Neuron (in vitro differentiated cells): ENCODE results near the gene MAGED4B.
"Not testable (repeated sequence)": the region's sequence is repeated elsewhere in the genome, so short reads cannot be mapped to it uniquely, and the experiment has no call there.

Experiments used
- H2AFZ ChIP-seq: one replicate; pipeline ENCODE4 v1.6.1; 2013; ENCODE audit warnings: low read depth, mild to moderate bottlenecking, inconsistent platforms, low read length, moderate library complexity
- H3K27me3 ChIP-seq: one replicate; pipeline ENCODE4 v1.6.1; 2013; ENCODE audit warnings: low read length; ENCODE audit not compliant: insufficient read depth
- H3K36me3 ChIP-seq: one replicate; pipeline ENCODE4 v1.6.1; 2013; ENCODE audit warnings: low read length; ENCODE audit not compliant: insufficient read depth
- H3K4me1 ChIP-seq: one replicate; pipeline ENCODE4 v1.6.1; 2013; ENCODE audit warnings: low read length; ENCODE audit not compliant: insufficient read depth
- H3K4me3 ChIP-seq: 2 replicates; pipeline ENCODE4 v1.5.1; 2013; ENCODE audit warnings: mild to moderate bottlenecking, low read length, moderate library complexity
- H3K9me3 ChIP-seq: one replicate; pipeline ENCODE4 v1.6.1; 2013; ENCODE audit warnings: low read length

The MAGED4B gene, protein sequence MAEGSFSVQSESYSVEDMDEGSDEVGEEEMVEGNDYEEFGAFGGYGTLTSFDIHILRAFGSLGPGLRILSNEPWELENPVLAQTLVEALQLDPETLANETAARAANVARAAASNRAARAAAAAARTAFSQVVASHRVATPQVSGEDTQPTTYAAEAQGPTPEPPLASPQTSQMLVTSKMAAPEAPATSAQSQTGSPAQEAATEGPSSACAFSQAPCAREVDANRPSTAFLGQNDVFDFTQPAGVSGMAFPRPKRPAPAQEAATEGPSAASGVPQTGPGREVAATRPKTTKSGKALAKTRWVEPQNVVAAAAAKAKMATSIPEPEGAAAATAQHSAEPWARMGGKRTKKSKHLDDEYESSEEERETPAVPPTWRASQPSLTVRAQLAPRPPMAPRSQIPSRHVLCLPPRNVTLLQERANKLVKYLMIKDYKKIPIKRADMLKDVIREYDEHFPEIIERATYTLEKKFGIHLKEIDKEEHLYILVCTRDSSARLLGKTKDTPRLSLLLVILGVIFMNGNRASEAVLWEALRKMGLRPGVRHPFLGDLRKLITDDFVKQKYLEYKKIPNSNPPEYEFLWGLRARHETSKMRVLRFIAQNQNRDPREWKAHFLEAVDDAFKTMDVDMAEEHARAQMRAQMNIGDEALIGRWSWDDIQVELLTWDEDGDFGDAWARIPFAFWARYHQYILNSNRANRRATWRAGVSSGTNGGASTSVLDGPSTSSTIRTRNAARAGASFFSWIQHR

DNA sequence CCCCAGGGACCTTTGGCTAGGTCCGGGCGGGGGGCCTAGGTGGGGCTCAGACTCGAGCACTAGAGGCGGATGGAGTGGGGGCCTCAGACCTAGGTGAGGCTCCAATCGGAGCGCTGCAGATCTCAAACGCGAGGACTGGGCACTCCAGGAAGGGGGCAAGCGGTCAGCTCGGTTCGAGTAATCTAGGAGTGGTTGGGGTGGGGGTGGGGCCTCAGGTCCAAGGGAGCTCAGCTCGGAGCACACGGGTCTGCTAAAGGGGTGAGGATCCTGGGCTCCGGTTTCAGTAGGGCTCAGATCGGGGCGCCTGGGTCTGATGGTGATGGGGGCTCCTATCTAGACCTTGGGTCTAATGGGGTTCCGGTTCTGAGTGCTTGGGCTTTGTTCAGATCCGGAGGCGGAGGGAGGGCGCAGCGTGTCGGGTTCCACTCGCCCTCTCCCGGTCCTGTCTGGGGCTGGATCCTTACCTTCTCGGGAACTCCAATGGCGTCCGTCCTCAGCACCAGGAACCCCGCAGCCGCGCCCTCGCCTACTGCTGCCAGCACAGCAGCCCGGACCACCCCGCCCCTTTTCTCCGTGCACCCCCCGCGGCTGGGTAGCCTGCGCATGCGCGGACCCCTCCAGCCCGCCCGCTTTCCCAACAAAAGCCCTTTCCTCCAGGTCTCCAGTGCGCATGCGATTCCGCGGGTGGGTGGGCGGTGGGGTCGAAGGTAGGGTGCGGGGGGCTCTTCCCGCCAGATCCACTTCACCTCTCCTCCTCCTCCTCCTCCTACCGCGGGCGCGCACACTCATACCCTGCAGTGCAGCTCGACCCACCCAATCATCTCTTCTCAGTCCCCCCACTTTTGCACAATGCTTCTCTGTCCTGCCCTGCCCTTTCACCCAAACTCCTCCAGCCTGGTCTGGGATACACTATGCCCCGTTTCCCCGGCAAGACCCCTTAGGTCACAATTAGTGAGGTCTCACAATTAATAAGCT lies at the start of gene MAGED4B:
MAGED4B (minus strand) TSS at position 518 of the 975 bp plus-strand sequence. CDS start 1,011 bp downstream, outside the sequence.
- H3K9me3 ChIP-seq, H3K4me3 ChIP-seq, H3K27me3 ChIP-seq, H3K4me1 ChIP-seq, H2AFZ ChIP-seq, H3K36me3 ChIP-seq: not testable (repeated sequence)

DNA sequence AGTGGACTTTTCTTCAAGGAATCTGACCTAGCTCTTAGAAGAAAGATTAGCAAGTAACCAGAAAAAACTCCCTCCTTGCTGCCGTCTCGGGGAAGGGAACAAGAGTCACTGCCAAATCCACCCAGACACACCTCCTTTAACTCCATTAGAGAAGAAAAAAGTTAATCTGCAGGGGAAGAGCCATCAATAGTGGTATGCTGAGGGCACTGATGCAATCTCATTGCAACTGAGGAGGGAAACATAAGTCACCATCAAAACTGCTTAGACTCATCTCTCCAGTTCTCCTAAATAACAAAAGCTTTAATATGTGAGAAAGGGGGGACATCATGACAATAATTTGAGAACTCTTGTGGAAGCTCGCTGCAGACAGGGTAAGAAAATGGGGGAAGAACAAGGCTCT lies 49.3 kb upstream of the MAGED4B start:
- Histone ChIP-seq H3K4me1 (no peaks in the 10 kb centered on the region), H3K27me3 (no peaks in the 10 kb centered on the region), H3K4me3 (no peak overlapping the region), H2AFZ (no peak overlapping the region), H3K9me3 (no peaks in the 10 kb centered on the region), H3K36me3 (no peaks in the 10 kb centered on the region)

DNA sequence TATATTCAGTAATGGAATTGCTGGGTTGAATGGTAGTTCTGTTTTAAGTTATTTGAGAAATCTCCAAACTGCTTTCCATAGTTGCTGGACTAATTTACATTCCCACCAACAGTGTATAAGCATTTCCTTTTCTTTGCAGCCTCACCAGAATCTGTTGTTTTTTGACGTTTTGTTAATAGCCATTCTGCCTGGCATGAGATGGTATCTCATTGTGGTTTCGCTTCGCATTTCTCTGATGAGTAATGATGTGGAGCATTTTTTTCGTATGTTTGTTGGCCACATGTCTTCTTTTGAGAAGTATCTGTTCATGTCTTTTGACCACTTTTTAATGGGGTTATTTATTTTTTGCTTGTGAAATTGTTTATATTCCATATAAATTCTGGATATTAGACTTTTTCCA lies 13.6 kb upstream of the MAGED4B start:
- Histone ChIP-seq H3K4me3 (no peak overlapping the region), H3K9me3 (no peaks in the 10 kb centered on the region), H3K4me1 (no peaks in the 10 kb centered on the region)

DNA sequence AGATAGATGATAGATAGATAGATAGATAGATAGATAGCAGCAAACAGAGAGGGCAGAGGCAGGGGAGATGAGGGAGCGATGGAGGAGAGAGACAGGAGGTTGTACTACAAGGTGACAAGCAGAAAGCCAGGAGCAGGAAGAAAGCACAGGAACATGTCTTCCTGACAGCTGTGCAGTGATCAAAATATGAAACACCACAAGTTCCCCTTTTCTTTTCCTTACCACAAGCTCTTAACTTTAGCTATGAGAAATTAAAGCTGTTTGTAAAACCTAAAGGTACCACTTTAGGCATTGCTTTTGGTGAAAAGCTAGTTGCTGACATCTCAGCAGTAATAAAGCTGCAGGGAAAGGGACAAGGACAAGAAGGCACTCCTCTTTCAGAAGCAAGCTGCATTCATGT lies 9.1 kb upstream of the MAGED4B start:
- H2AFZ ChIP-seq = no peak overlapping the region

More for the DNA sequence above, 13.6 kb upstream of the MAGED4B start:
- Histone ChIP-seq H2AFZ (no peak overlapping the region), H3K27me3 (no peaks in the 10 kb centered on the region), H3K36me3 (no peaks in the 10 kb centered on the region)

DNA sequence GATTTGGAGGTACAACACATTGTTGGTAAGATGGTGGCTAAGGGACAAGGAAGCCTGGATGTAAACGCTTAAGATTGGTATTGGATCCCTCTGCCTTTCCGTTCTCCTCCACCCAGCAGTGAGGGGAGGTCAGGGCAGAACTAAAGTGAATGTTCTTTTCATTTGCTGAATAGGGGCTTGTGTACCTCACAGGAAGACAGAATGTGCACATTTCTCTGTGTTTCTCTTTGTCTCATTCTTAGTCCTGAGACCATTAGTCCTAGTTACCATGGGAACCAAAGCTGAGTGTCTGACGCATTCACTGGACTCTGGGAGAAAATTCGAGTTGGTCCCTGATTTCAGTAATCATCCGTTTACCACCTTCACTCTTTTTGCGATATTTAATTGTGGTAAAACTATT lies 26.7 kb downstream of the MAGED4B start:
- not testable (repeated sequence) for H3K4me3 ChIP-seq, H3K9me3 ChIP-seq, H3K27me3 ChIP-seq, H3K4me1 ChIP-seq, H3K36me3 ChIP-seq, H2AFZ ChIP-seq

More for the DNA sequence above, 9.1 kb upstream of the MAGED4B start:
- Histone ChIP-seq H3K27me3 (no peaks in the 10 kb centered on the region), H3K36me3 (no peaks in the 10 kb centered on the region), H3K4me3 (no peak overlapping the region), H3K4me1 (no peaks in the 10 kb centered on the region), H3K9me3 (no peaks in the 10 kb centered on the region)

DNA sequence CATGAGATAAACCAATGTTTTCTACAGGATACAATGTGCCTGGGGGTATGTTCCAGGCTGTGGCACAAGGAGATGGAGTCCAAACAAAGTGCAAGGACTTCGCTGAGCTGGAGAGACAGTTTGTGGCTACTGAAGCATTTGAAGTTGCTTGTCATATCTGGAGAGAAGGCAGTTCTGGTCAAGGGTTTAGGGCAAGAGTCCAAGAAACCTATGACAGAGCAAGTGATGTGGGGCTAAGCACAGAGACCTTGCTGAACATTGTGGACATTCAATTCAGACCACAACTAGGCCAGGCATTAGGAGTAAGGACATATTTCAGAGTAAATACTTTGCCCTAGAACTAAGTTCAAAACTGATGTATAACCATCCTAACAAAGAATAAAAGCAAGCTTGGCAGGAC lies 34.8 kb downstream of the MAGED4B start:
- H3K4me3 ChIP-seq = no peak overlapping the region
- no peaks in the 10 kb centered on the region for H3K9me3 ChIP-seq
- no peaks in the 10 kb centered on the region for H3K4me1 ChIP-seq
- H2AFZ ChIP-seq = no peak overlapping the region
- H3K36me3 ChIP-seq = no peaks in the 10 kb centered on the region
- peaks cover 14% of the 10 kb centered on the region for H3K27me3 ChIP-seq

DNA sequence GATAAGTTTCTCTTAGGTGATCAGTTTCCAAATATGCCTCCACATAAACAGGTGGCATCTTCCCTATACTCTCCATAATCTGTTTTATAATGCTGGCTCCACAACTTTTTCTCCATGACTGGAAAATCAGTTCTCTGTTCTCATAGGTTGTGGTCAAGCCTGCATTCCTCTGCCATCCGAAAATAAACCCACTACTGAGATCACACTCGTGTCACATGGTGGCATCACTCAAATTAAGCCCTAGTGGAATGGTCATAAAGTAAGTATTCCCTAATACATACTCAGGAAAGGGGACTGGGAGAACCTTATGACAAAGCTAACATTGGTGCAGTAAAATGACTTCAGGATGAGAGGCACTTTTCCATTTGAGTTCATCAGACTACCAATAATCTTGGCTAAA lies 37.6 kb downstream of the MAGED4B start:
- H3K9me3 ChIP-seq = no peaks in the 10 kb centered on the region
- H3K4me1 ChIP-seq = no peaks in the 10 kb centered on the region
- H3K4me3 ChIP-seq = no peak overlapping the region
- H2AFZ ChIP-seq = no peak overlapping the region
- H3K27me3 ChIP-seq = peaks cover 11% of the 10 kb centered on the region
- no peaks in the 10 kb centered on the region for H3K36me3 ChIP-seq

DNA sequence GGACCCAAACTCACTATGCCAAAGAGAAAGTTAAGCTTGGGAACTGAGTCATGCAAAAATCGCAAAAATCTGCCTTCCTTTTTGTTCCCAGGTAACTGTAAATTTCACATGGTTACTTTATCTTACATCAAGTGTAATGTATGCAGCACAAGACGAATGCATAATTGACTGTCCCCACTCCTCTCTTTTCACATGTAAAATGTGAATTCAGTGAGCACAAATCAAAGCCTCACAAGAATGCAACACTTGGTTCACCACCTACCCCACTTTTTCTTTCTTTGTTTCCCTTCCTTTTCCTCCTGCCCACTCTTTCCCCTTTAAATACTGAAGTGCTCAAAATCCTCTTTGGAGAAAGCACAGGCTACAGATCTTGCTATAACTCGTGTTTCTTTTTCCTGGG lies 53.2 kb downstream of the MAGED4B start:
- no peaks in the 10 kb centered on the region for H3K36me3 ChIP-seq
- no peaks in the 10 kb centered on the region for H3K4me1 ChIP-seq
- no peak overlapping the region for H3K4me3 ChIP-seq
- no peaks in the 10 kb centered on the region for H3K27me3 ChIP-seq
- H2AFZ ChIP-seq = no peak overlapping the region
- no peaks in the 10 kb centered on the region for H3K9me3 ChIP-seq
